KMS-11 (cell line): ENCODE results near the gene KCNQ1.

Experiments used
- H2AFZ ChIP-seq: fragments of 200-600 bp; sonication (generic); 2 replicates; pipeline ENCODE4 v1.6.1; 2016; ENCODE audit warnings: antibody characterized with exemption, mixed run types, low read depth
- H3K27ac ChIP-seq: fragments of 200-600 bp; sonication (generic); 2 replicates; pipeline ENCODE4 v1.6.1; 2016; ENCODE audit warnings: mild to moderate bottlenecking, mixed run types
- H3K27me3 ChIP-seq: fragments of 200-600 bp; sonication (generic); 2 replicates; pipeline ENCODE4 v1.6.1; 2017; ENCODE audit warnings: mild to moderate bottlenecking, low read depth, mixed run types, moderate library complexity; ENCODE audit not compliant: insufficient read depth
- H3K36me3 ChIP-seq: fragments of 200-600 bp; sonication (generic); 2 replicates; pipeline ENCODE4 v1.6.1; 2017; ENCODE audit warnings: mild to moderate bottlenecking, mixed run types; ENCODE audit not compliant: insufficient read depth
- H3K4me1 ChIP-seq: fragments of 200-600 bp; sonication (generic); 2 replicates; pipeline ENCODE4 v1.6.1; 2016; ENCODE audit warnings: mild to moderate bottlenecking, low read depth, mixed run types; ENCODE audit not compliant: poor library complexity, severe bottlenecking
- H3K4me2 ChIP-seq: fragments of 200-600 bp; sonication (generic); 2 replicates; pipeline ENCODE4 v1.7.0; 2016; ENCODE audit warnings: mild to moderate bottlenecking, mixed run types
- H3K4me3 ChIP-seq: fragments of 200-600 bp; sonication (generic); IDR thresholded peaks from 2 replicates; pipeline ENCODE4 v1.6.1; 2017; ENCODE audit warnings: low read depth, low read length, mixed read lengths; ENCODE audit not compliant: insufficient read depth
- H3K79me2 ChIP-seq: fragments of 200-600 bp; sonication (generic); 2 replicates; pipeline ENCODE4 v1.6.1; 2016; ENCODE audit warnings: low read depth, mixed run types; ENCODE audit not compliant: insufficient read depth
- H3K9ac ChIP-seq: fragments of 200-600 bp; sonication (generic); 2 replicates; pipeline ENCODE4 v1.6.1; 2016; ENCODE audit warnings: mild to moderate bottlenecking, mixed run types
- H4K20me1 ChIP-seq: fragments of 200-600 bp; sonication (generic); 2 replicates; pipeline ENCODE4 v1.6.1; 2016; ENCODE audit warnings: mild to moderate bottlenecking, mixed run types; ENCODE audit not compliant: insufficient read depth
- CTCF ChIP-seq: fragments of 200-600 bp; sonication (generic); conservative IDR thresholded peaks from 2 replicates; pipeline ENCODE4 v1.6.1; 2017; ENCODE audit warnings: low read depth, mild to moderate bottlenecking, antibody characterized with exemption, low read length, moderate library complexity, mixed read lengths

The KCNQ1 gene

GRCh38 chr11:2728663-2729332 is 284.0 kb downstream of the KCNQ1 start:
- H3K4me3 ChIP-seq, result no peak overlapping the region
- no peaks in the 10 kb centered on the region for H3K79me2 ChIP-seq
- no peak overlapping the region for H3K27ac ChIP-seq
- TF ChIP-seq CTCF, result no peak
- H3K36me3 ChIP-seq, result no peaks in the 10 kb centered on the region
- H3K4me2 ChIP-seq, result no peak overlapping the region
- no peak overlapping the region for H2AFZ ChIP-seq
- no peaks in the 10 kb centered on the region for H4K20me1 ChIP-seq
- H3K9ac ChIP-seq, result no peak overlapping the region
- no peaks in the 10 kb centered on the region for H3K4me1 ChIP-seq
- no peaks in the 10 kb centered on the region for H3K27me3 ChIP-seq

- TF ChIP-seq CTCF, result no peak
- no peak overlapping the region for H3K4me2 ChIP-seq
Measured at GRCh38 chr11:2729841-2730240, 285.0 kb downstream of the KCNQ1 start.

GRCh38 chr11:2730272-2731129 is 285.7 kb downstream of the KCNQ1 start:
- no peak for TF ChIP-seq CTCF
- H2AFZ ChIP-seq, result no peak overlapping the region
- no peaks in the 10 kb centered on the region for H4K20me1 ChIP-seq
- no peaks in the 10 kb centered on the region for H3K4me1 ChIP-seq
- no peak overlapping the region for H3K27ac ChIP-seq
- H3K4me2 ChIP-seq, result no peak overlapping the region
- H3K4me3 ChIP-seq, result no peak overlapping the region
- H3K9ac ChIP-seq, result no peak overlapping the region
- no peaks in the 10 kb centered on the region for H3K36me3 ChIP-seq
- no peaks in the 10 kb centered on the region for H3K79me2 ChIP-seq
- H3K27me3 ChIP-seq, result no peaks in the 10 kb centered on the region

More at GRCh38 chr11:2729841-2730240, 285.0 kb downstream of the KCNQ1 start:
- no peaks in the 10 kb centered on the region for H3K4me1 ChIP-seq
- H3K9ac ChIP-seq, result no peak overlapping the region
- H2AFZ ChIP-seq, result no peak overlapping the region
- no peak overlapping the region for H3K27ac ChIP-seq
- H3K27me3 ChIP-seq, result no peaks in the 10 kb centered on the region
- no peaks in the 10 kb centered on the region for H3K79me2 ChIP-seq
- H4K20me1 ChIP-seq, result no peaks in the 10 kb centered on the region
- H3K36me3 ChIP-seq, result no peaks in the 10 kb centered on the region
- no peak overlapping the region for H3K4me3 ChIP-seq

GRCh38 chr11:2731130-2732125 is 286.6 kb downstream of the KCNQ1 start:
- no peaks in the 10 kb centered on the region for H4K20me1 ChIP-seq
- H3K27ac ChIP-seq, result no peak overlapping the region
- no peak overlapping the region for H3K4me3 ChIP-seq
- H3K36me3 ChIP-seq, result no peaks in the 10 kb centered on the region
- H3K9ac ChIP-seq, result no peak overlapping the region
- H2AFZ ChIP-seq, result no peak overlapping the region
- no peaks in the 10 kb centered on the region for H3K79me2 ChIP-seq
- no peaks in the 10 kb centered on the region for H3K4me1 ChIP-seq
- no peak overlapping the region for H3K4me2 ChIP-seq
- H3K27me3 ChIP-seq, result no peaks in the 10 kb centered on the region
- no peak for TF ChIP-seq CTCF
